Lower leg skin (tissue), 3 donors: ENCODE measurements around the gene C1orf185.

Experiments
- CTCF ChIP-seq, 3 donors: fragments of 450-650 bp; IDR thresholded peaks; one replicate each; pipeline ENCODE4 v1.5.1; 2016; ENCODE audit warnings: antibody characterized with exemption in 3 of 3, mild to moderate bottlenecking in 3 of 3, moderate library complexity in 2 of 3
- POLR2A ChIP-seq, 2 donors: fragments of 450-650 bp; IDR thresholded peaks; one replicate each; pipeline ENCODE4 v1.6.1; 2016 to 2017; ENCODE audit warnings: antibody characterized with exemption in 2 of 2, mild to moderate bottlenecking in 1 of 2, moderate library complexity in 1 of 2

DNA sequence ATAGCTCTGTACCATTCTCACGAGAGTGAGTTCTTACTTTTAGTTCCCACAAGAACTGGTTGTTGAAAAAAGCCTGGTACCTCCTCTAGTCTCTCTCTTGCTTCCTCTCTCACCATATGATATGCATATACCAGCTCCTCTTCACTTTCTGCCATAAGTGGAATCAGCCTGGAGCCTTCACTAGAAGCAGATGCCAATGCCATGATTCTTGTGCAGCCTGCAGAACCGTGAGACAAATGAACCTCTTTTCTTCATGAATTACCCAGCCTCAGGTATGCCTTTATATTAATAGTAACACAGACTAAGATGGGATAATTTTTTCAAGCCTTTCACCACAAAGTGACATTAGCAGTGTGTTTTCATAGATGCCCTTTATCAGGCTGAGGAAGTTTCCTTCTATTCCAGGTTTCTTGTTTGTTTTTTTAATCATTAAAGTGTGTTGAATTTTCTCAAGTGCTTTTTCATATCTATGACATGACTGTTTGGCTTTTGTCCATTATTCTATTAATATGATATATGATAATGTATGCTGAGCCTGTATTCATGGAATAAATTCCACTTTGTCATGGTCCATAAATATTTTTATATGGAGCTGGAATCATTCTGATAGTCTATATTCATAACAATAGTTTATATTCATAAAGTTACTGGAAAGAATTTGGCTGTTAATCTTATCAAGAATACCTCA lies 40.7 kb upstream of the C1orf185 start:
- TF ChIP-seq POLR2A (IDR thresholded peaks at IDR 0.05) (no peak), CTCF (IDR thresholded peaks at IDR 0.05) (no peak)
